HL-60 (cell line): ENCODE data around the gene CHERP.

Source experiments
- DNase-seq, 2 experiments: peaks; one replicate each; pipeline ENCODE4 v3.0.0-alpha.2; 2010 to 2020; ENCODE audit warnings: low read depth in 1 of 2, low spot score in 1 of 2
- H3K27ac ChIP-seq: fragments of 250-450 bp; sonication (Bioruptor Pico); replicated peaks from 2 replicates; pipeline ENCODE4 v1.5.1; 2020; ENCODE audit warnings: mild to moderate bottlenecking, moderate library complexity
- H3K27me3 ChIP-seq: fragments of 250-450 bp; sonication (Bioruptor Pico); 2 replicates; pipeline ENCODE4 v1.5.1; 2021; ENCODE audit warnings: mild to moderate bottlenecking, moderate library complexity; ENCODE audit not compliant: insufficient read depth, poor library complexity, severe bottlenecking
- H3K4me3 ChIP-seq: replicated peaks from 2 replicates; pipeline ENCODE4 v1.5.1; 2011; ENCODE audit warnings: mild to moderate bottlenecking, control low read depth, low read length; ENCODE audit not compliant: insufficient read depth
- GABPA ChIP-seq: IDR thresholded peaks from 2 replicates; pipeline ENCODE4 v1.6.1; 2012; ENCODE audit warnings: low read depth
- POLR2AphosphoS5 ChIP-seq: IDR thresholded peaks from 2 replicates; pipeline ENCODE4 v1.6.1; 2012; ENCODE audit warnings: low read depth
- SPI1 ChIP-seq: IDR thresholded peaks from 2 replicates; pipeline ENCODE4 v1.6.1; 2012; ENCODE audit warnings: low read depth, mild to moderate bottlenecking, borderline replicate concordance
- TF ChIP-seq, protein P1 (sequence below): IDR thresholded peaks from 2 replicates; pipeline ENCODE4 v1.6.1; 2012; ENCODE audit warnings: low read depth; ENCODE audit not compliant: insufficient replicate concordance
- TF ChIP-seq, protein P2 (sequence below): IDR thresholded peaks from one replicate; pipeline ENCODE4 v1.5.1; 2011; ENCODE audit warnings: low read length, control low read depth, inconsistent platforms; ENCODE audit not compliant: insufficient read depth

CHERP gene

DNA sequence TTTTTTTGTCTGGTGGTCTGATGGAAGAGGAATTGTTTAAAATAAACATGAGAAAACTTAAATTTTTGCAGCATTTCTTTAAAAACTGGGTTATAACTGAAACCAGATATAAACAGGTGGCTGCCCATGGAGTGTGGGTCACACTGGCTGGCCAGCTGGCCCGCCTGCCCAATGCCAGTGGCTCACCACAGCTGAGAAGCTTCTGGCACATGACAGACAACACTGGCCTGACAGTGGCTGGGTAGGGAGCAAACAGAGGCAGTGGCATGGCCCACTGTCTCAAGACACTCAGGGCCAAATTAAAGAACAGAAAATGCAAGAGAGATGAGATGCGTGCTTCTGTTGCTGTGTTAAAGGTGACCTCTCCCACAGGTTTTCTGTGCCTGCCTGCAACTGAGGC, 33.0 kb upstream of the CHERP start:
- Histone ChIP-seq H3K27ac (no peak overlapping the region), H3K4me3 (no peak overlapping the region), H3K27me3 (no peaks in the 10 kb centered on the region)

DNA sequence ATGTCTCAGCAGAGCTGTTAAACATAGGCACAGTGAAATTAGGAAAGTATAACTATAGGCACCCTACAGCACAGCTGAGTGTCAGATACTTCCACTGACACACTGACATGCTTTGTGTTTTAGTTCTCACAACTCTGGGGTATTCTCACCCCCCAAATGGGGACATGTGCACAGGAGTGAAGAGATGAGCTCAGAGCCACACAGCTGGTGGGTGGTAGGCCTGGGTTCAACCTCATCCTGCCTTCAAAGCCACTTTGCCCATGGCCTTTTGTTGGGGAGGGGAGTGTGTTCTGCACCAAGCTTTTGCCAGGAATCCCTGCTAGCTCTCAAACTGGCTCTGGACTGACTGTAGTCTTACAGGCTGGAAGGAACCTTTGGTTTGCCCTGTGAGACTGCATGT, 31.7 kb upstream of the CHERP start:
- TF ChIP-seq, protein P1, sequence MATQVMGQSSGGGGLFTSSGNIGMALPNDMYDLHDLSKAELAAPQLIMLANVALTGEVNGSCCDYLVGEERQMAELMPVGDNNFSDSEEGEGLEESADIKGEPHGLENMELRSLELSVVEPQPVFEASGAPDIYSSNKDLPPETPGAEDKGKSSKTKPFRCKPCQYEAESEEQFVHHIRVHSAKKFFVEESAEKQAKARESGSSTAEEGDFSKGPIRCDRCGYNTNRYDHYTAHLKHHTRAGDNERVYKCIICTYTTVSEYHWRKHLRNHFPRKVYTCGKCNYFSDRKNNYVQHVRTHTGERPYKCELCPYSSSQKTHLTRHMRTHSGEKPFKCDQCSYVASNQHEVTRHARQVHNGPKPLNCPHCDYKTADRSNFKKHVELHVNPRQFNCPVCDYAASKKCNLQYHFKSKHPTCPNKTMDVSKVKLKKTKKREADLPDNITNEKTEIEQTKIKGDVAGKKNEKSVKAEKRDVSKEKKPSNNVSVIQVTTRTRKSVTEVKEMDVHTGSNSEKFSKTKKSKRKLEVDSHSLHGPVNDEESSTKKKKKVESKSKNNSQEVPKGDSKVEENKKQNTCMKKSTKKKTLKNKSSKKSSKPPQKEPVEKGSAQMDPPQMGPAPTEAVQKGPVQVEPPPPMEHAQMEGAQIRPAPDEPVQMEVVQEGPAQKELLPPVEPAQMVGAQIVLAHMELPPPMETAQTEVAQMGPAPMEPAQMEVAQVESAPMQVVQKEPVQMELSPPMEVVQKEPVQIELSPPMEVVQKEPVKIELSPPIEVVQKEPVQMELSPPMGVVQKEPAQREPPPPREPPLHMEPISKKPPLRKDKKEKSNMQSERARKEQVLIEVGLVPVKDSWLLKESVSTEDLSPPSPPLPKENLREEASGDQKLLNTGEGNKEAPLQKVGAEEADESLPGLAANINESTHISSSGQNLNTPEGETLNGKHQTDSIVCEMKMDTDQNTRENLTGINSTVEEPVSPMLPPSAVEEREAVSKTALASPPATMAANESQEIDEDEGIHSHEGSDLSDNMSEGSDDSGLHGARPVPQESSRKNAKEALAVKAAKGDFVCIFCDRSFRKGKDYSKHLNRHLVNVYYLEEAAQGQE = no peak
- TF ChIP-seq GABPA = no peak
- no peak overlapping the region for H3K4me3 ChIP-seq
- no peak for DNase-seq
- H3K27me3 ChIP-seq = no peaks in the 10 kb centered on the region
- H3K27ac ChIP-seq = no peak overlapping the region

More for the DNA sequence above, 33.0 kb upstream of the CHERP start:
- no peak for DNase-seq
- TF ChIP-seq SPI1 (no peak), GABPA (no peak), POLR2AphosphoS5 (no peak)
- TF ChIP-seq, protein P1 = no peak
- TF ChIP-seq, protein P2, sequence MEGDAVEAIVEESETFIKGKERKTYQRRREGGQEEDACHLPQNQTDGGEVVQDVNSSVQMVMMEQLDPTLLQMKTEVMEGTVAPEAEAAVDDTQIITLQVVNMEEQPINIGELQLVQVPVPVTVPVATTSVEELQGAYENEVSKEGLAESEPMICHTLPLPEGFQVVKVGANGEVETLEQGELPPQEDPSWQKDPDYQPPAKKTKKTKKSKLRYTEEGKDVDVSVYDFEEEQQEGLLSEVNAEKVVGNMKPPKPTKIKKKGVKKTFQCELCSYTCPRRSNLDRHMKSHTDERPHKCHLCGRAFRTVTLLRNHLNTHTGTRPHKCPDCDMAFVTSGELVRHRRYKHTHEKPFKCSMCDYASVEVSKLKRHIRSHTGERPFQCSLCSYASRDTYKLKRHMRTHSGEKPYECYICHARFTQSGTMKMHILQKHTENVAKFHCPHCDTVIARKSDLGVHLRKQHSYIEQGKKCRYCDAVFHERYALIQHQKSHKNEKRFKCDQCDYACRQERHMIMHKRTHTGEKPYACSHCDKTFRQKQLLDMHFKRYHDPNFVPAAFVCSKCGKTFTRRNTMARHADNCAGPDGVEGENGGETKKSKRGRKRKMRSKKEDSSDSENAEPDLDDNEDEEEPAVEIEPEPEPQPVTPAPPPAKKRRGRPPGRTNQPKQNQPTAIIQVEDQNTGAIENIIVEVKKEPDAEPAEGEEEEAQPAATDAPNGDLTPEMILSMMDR = no peak

DNA sequence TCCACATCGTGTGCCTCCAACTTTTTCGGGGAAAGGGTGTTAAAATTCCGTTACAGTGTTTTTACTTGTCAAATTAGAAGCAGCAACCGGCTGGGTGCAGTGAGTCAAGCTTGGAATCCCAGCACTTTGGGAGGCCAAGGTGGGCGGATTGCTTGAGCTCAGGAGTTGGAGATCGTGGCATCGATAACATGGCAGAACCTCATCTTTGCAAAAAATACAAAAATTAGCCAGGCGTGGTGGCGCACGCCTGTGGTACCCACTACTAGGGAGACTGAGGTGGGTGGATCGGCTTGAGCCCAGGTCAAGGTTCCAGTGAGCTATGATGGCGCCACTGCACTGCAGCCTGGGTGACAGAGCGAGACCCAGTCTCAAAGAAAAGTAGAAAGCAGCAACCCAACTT, 31.1 kb upstream of the CHERP start:
- H3K27ac ChIP-seq = peak overlapping the region; percentile 58

More for the DNA sequence above, 31.1 kb upstream of the CHERP start:
- DNase-seq = no peak
- TF ChIP-seq, protein P1 = no peak
- TF ChIP-seq GABPA (no peak), SPI1 (no peak)
- TF ChIP-seq, protein P2 = no peak
- H3K27me3 ChIP-seq = no peaks in the 10 kb centered on the region
- peak overlapping the region; percentile 94 for H3K4me3 ChIP-seq
